Fibroblast of lung (primary cell): ENCODE measurements around the gene UCP2. TPM values are rescaled to one million over a fixed set of nuclear protein-coding genes. Genes with fewer than 3 reads are reported as not detected.

Source experiments
- DNase-seq, 2 donors: peaks; one replicate each; pipeline versions ENCODE4 v3.0.0 to v3.0.0-alpha.2; 2010; ENCODE audit warnings: low read depth in 2 of 2
- H2AFZ ChIP-seq: 2 replicates; pipeline ENCODE4 v1.5.1; 2012; ENCODE audit warnings: low read length, control low read depth, inconsistent platforms
- H3K27ac ChIP-seq: 2 replicates; pipeline ENCODE4 v1.5.1; 2011; ENCODE audit warnings: low read length, control low read depth; ENCODE audit not compliant: insufficient read depth
- H3K27me3 ChIP-seq: 2 replicates; pipeline ENCODE4 v1.5.1; 2011; ENCODE audit warnings: mild to moderate bottlenecking, low read length; ENCODE audit not compliant: control insufficient read depth, insufficient read depth
- H3K36me3 ChIP-seq: 2 replicates; pipeline ENCODE4 v1.5.1; 2011; ENCODE audit warnings: low read length; ENCODE audit not compliant: control insufficient read depth, insufficient read depth
- H3K4me1 ChIP-seq: 2 replicates; pipeline ENCODE4 v1.5.1; 2011; ENCODE audit warnings: low read length; ENCODE audit not compliant: control insufficient read depth, insufficient read depth; ENCODE audit errors: extremely low read depth
- H3K4me2 ChIP-seq: 2 replicates; pipeline ENCODE4 v1.5.1; 2011; ENCODE audit warnings: low read length, control low read depth; ENCODE audit not compliant: insufficient read depth; ENCODE audit errors: extremely low read depth
- H3K4me3 ChIP-seq, 4 experiments: fragments of 200-600 bp in 1 of 4; sonication (generic) in 1 of 4; replicated peaks in 1 of 4; 2 replicates each; pipeline ENCODE4 v1.5.1; 2011 to 2016; ENCODE audit warnings: low read length in 4 of 4, low read depth in 3 of 4, mild to moderate bottlenecking in 3 of 4, control low read depth in 2 of 4, inconsistent platforms in 1 of 4, mixed read lengths in 1 of 4; ENCODE audit not compliant: insufficient read depth in 1 of 4; ENCODE audit errors: control extremely low read depth in 1 of 4
- H3K79me2 ChIP-seq: 2 replicates; pipeline ENCODE4 v1.5.1; 2012; ENCODE audit warnings: mild to moderate bottlenecking, low read length, inconsistent platforms; ENCODE audit not compliant: control insufficient read depth, insufficient read depth
- H3K9ac ChIP-seq: 2 replicates; pipeline ENCODE4 v1.5.1; 2011; ENCODE audit warnings: mild to moderate bottlenecking, low read length, control low read depth; ENCODE audit not compliant: insufficient read depth
- H3K9me3 ChIP-seq: 2 replicates; pipeline ENCODE4 v1.5.1; 2012; ENCODE audit warnings: low read depth, low read length; ENCODE audit not compliant: control insufficient read depth, insufficient read depth
- H4K20me1 ChIP-seq: 2 replicates; pipeline ENCODE4 v1.5.1; 2011; ENCODE audit warnings: low read length; ENCODE audit not compliant: control insufficient read depth, insufficient read depth; ENCODE audit errors: extremely low read depth
- CTCF ChIP-seq, 2 donors: IDR thresholded peaks in 1 of 2; conservative IDR thresholded peaks in 1 of 2; 1 replicate in 1 of 2; 2 replicates in 1 of 2; pipeline ENCODE4 v1.5.1; 2011 to 2012; ENCODE audit warnings: low read length in 2 of 2, control low read depth in 1 of 2, inconsistent platforms in 1 of 2, low read depth in 1 of 2, mild to moderate bottlenecking in 1 of 2
- EZH2 ChIP-seq: IDR thresholded peaks from 2 replicates; pipeline ENCODE4 v1.5.1; 2012; ENCODE audit warnings: low read length, control low read depth, mild to moderate bottlenecking; ENCODE audit errors: missing control alignments
- polyA plus RNA-seq, 2 donors: library from polyadenylated mRNA; depleted of rRNA in 1 of 2; stranded (reverse) in 1 of 2; unstranded in 1 of 2; fragments of >200 nt; gene quantifications; 2 replicates each; pipeline ENCODE4 v1.2.1, GENCODE V29; 2011 to 2012; ENCODE audit warnings: missing spikeins in 1 of 2
- total RNA-seq: library from RNA; depleted of rRNA; stranded (reverse); fragments of >200 nt; gene quantifications from 2 replicates; pipeline ENCODE4 v1.2.1, GENCODE V29; 2014

Gene UCP2
- total and polyA plus RNA-seq, 2 donors (not counting 1 experiment from before 2014, with no cell fraction given): 4.8 to 11.5 TPM

- H3K4me2 ChIP-seq: no peak overlapping the region
- no peak overlapping the region for H3K4me3 ChIP-seq
- H3K4me1 ChIP-seq: no peaks in the 10 kb centered on the region
- no peaks in the 10 kb centered on the region for H3K36me3 ChIP-seq
- TF ChIP-seq EZH2: no peak
- TF ChIP-seq CTCF (conservative IDR thresholded peaks at IDR 0.05 in 1 of 2, IDR thresholded peaks at IDR 0.05 in 1 of 2; ENCODE audit: low read depth in 1 of 2, low read length in 2 of 2): no peak
- H2AFZ ChIP-seq: no peak overlapping the region
- no peaks in the 10 kb centered on the region for H3K27me3 ChIP-seq
- no peaks in the 10 kb centered on the region for H4K20me1 ChIP-seq
- H3K9ac ChIP-seq: no peak overlapping the region
- no peaks in the 10 kb centered on the region for H3K79me2 ChIP-seq
- H3K9me3 ChIP-seq: no peaks in the 10 kb centered on the region
- H3K27ac ChIP-seq: no peak overlapping the region
- no peak for DNase-seq
Observed at GRCh38 chr11:74011360-74012073, 28.9 kb upstream of the UCP2 start.

- Histone ChIP-seq H3K36me3 (no peaks in the 10 kb centered on the region), H3K27me3 (no peaks in the 10 kb centered on the region), H3K9ac (no peak overlapping the region), H3K9me3 (no peaks in the 10 kb centered on the region), H3K4me2 (no peak overlapping the region), H2AFZ (no peak overlapping the region), H3K4me1 (no peaks in the 10 kb centered on the region), H3K79me2 (no peaks in the 10 kb centered on the region), H4K20me1 (no peaks in the 10 kb centered on the region), H3K4me3 (no peak overlapping the region), H3K27ac (no peak overlapping the region)
- DNase-seq: no peak
- no peak for TF ChIP-seq CTCF (conservative IDR thresholded peaks at IDR 0.05 in 1 of 2, IDR thresholded peaks at IDR 0.05 in 1 of 2; ENCODE audit: low read depth in 1 of 2, low read length in 2 of 2)
- no peak for TF ChIP-seq EZH2
Observed at GRCh38 chr11:74010306-74011300, 28.0 kb upstream of the UCP2 start.

GRCh38 chr11:74009675-74010305 lies 27.1 kb upstream of the UCP2 start:
- DNase-seq: no peak
- Histone ChIP-seq H3K4me2 (no peak overlapping the region), H3K36me3 (no peaks in the 10 kb centered on the region), H3K4me3 (no peak overlapping the region), H3K27ac (no peak overlapping the region), H2AFZ (no peak overlapping the region), H3K4me1 (no peaks in the 10 kb centered on the region), H3K9ac (no peak overlapping the region), H3K79me2 (no peaks in the 10 kb centered on the region), H3K27me3 (no peaks in the 10 kb centered on the region), H3K9me3 (no peaks in the 10 kb centered on the region), H4K20me1 (no peaks in the 10 kb centered on the region)
- TF ChIP-seq CTCF (conservative IDR thresholded peaks at IDR 0.05 in 1 of 2, IDR thresholded peaks at IDR 0.05 in 1 of 2; ENCODE audit: low read depth in 1 of 2, low read length in 2 of 2): no peak
- no peak for TF ChIP-seq EZH2
